ENCODE measurements around the gene STAB1. TPM values are rescaled to one million over a fixed set of nuclear protein-coding genes. Genes with fewer than 3 reads are reported as not detected.
A peak's percentile ranks its signal among the peaks of the same experiment; 100 is the strongest.

STAB1 gene
- total RNA-seq, 1 donor from 2014 or later = 6.3 TPM

GRCh38 chr3:52450489-52451236, 44.5 kb upstream of the STAB1 start:
- no peak for DNase-seq
- Mint-ChIP-seq H3K27me3 (ENCODE audit: unreplicated experiment) (peaks cover 9% of the 10 kb centered on the region), H3K36me3 (ENCODE audit: unreplicated experiment) (no peaks in the 10 kb centered on the region), H3K27ac (ENCODE audit: unreplicated experiment) (no peak overlapping the region), H3K4me3 (ENCODE audit: unreplicated experiment) (no peak overlapping the region), H3K4me1 (ENCODE audit: low read depth, unreplicated experiment) (peaks cover 12% of the 10 kb centered on the region), H3K9me3 (ENCODE audit: unreplicated experiment) (peaks cover 7% of the 10 kb centered on the region)
- TF ChIP-seq CTCF (IDR thresholded peaks at IDR 0.05; ENCODE audit: partially characterized antibody, unreplicated experiment) = no peak

GRCh38 chr3:52451237-52452083, 43.7 kb upstream of the STAB1 start:
- H3K27me3 Mint-ChIP-seq (ENCODE audit: unreplicated experiment) = peaks cover 14% of the 10 kb centered on the region
- peaks cover 12% of the 10 kb centered on the region for H3K4me1 Mint-ChIP-seq (ENCODE audit: low read depth, unreplicated experiment)
- no peaks in the 10 kb centered on the region for H3K36me3 Mint-ChIP-seq (ENCODE audit: unreplicated experiment)
- H3K9me3 Mint-ChIP-seq (ENCODE audit: unreplicated experiment) = peaks cover 11% of the 10 kb centered on the region
- H3K27ac Mint-ChIP-seq (ENCODE audit: unreplicated experiment) = no peak overlapping the region
- DNase-seq = no peak
- TF ChIP-seq CTCF (IDR thresholded peaks at IDR 0.05; ENCODE audit: partially characterized antibody, unreplicated experiment) = peak; percentile 20
- H3K4me3 Mint-ChIP-seq (ENCODE audit: unreplicated experiment) = peak overlapping the region; percentile 52

- no peak overlapping the region for H3K27ac Mint-ChIP-seq (ENCODE audit: unreplicated experiment)
- peaks cover 2% of the 10 kb centered on the region for H3K36me3 Mint-ChIP-seq (ENCODE audit: unreplicated experiment)
These were observed 43.0 kb upstream of the STAB1 start for GRCh38 chr3:52452126-52452525.

GRCh38 chr3:52452570-52453221, 42.4 kb upstream of the STAB1 start:
- H3K4me3 Mint-ChIP-seq (ENCODE audit: unreplicated experiment) = no peak overlapping the region
- no peak for DNase-seq
- peaks cover 14% of the 10 kb centered on the region for H3K27me3 Mint-ChIP-seq (ENCODE audit: unreplicated experiment)
- H3K36me3 Mint-ChIP-seq (ENCODE audit: unreplicated experiment) = peaks cover 4% of the 10 kb centered on the region
- H3K4me1 Mint-ChIP-seq (ENCODE audit: low read depth, unreplicated experiment) = peaks cover 20% of the 10 kb centered on the region
- no peak overlapping the region for H3K27ac Mint-ChIP-seq (ENCODE audit: unreplicated experiment)
- H3K9me3 Mint-ChIP-seq (ENCODE audit: unreplicated experiment) = peaks cover 11% of the 10 kb centered on the region
- TF ChIP-seq CTCF (IDR thresholded peaks at IDR 0.05; ENCODE audit: partially characterized antibody, unreplicated experiment) = no peak

More at GRCh38 chr3:52452126-52452525, 43.0 kb upstream of the STAB1 start:
- H3K4me3 Mint-ChIP-seq (ENCODE audit: unreplicated experiment) = no peak overlapping the region
- H3K9me3 Mint-ChIP-seq (ENCODE audit: unreplicated experiment) = peaks cover 11% of the 10 kb centered on the region
- H3K4me1 Mint-ChIP-seq (ENCODE audit: low read depth, unreplicated experiment) = peaks cover 16% of the 10 kb centered on the region
- no peak for TF ChIP-seq CTCF (IDR thresholded peaks at IDR 0.05; ENCODE audit: partially characterized antibody, unreplicated experiment)
- no peak for DNase-seq
- H3K27me3 Mint-ChIP-seq (ENCODE audit: unreplicated experiment) = peaks cover 14% of the 10 kb centered on the region
